A549 (cell line): ENCODE results near the gene IL20RA. TPM values are rescaled to one million over a fixed set of nuclear protein-coding genes. Genes with fewer than 3 reads are reported as not detected.

Experiments
- ATAC-seq, 2 experiments: fragments of 200-7000 bp in 1 of 2; fragments of >200 bp in 1 of 2; cut with Nextera tagmentation in 1 of 2; cut with Tn5 transposase in 1 of 2; 3 replicates each; pipeline versions ENCODE4 v1.8.0 to v1.9.1; 2018 to 2020; ENCODE audit warnings: mild to moderate bottlenecking in 1 of 2, moderate library complexity in 1 of 2
- CTCF ChIA-PET: fragments of 300-600 bp; sonication (Branson Sonifier 250); formaldehyde crosslinking; extraction: SDS; loops from one replicate; lab custom pipeline; 2021; ENCODE audit warnings: antibody characterized with exemption, inconsistent platforms; lab: Yijun Ruan, JAX
- POLR2A ChIA-PET: fragments of 350-600 bp; formaldehyde crosslinking; extraction: SDS; loops from one replicate; lab custom pipeline; 2021; ENCODE audit warnings: antibody characterized with exemption, inconsistent platforms; lab: Yijun Ruan, JAX
- DNase-seq, 2 experiments: peaks; one replicate each; pipeline versions ENCODE4 v3.0.0 to v3.0.0-alpha.2; 2011 to 2016; ENCODE audit warnings: low read depth in 1 of 2, low spot score in 1 of 2
- FAIRE-seq: peaks from 2 replicates; lab custom pipeline; 2011; peaks lifted over from hg19 to GRCh38; lab: Jason Lieb, UNC
- H3K27ac ChIP-seq, 2 experiments: fragments of >200 bp; sonication (Bioruptor Twin); formaldehyde crosslinking; 3 replicates each; pipeline ENCODE4 v1.5.1; 2016 to 2017
- H3K4me1 ChIP-seq: fragments of >200 bp; sonication (Bioruptor Twin); formaldehyde crosslinking; 3 replicates; pipeline ENCODE4 v1.6.1; 2016
- H3K4me2 ChIP-seq: fragments of >200 bp; sonication (Bioruptor Twin); formaldehyde crosslinking; 3 replicates; pipeline ENCODE4 v1.6.1; 2016
- H3K4me3 ChIP-seq: fragments of >200 bp; sonication (Bioruptor Twin); formaldehyde crosslinking; 3 replicates; pipeline ENCODE4 v1.5.1; 2016
- H3K9me3 ChIP-seq: fragments of >200 bp; sonication (Bioruptor Twin); formaldehyde crosslinking; 3 replicates; pipeline ENCODE4 v1.6.1; 2016
- BHLHE40 ChIP-seq: IDR thresholded peaks from 2 replicates; pipeline ENCODE4 v1.6.1; 2012; ENCODE audit warnings: low read depth, low read length, inconsistent platforms
- CBX8 ChIP-seq: fragments of 200-600 bp; sonication (generic); IDR thresholded peaks from 2 replicates; pipeline ENCODE4 v1.6.1; 2016
- CHD2 ChIP-seq: fragments of 150-350 bp; IDR thresholded peaks from 2 replicates; pipeline ENCODE4 v1.6.1; 2014; ENCODE audit warnings: low read length; ENCODE audit not compliant: partially characterized antibody
- EHMT2 ChIP-seq: fragments of 200-600 bp; sonication (generic); IDR thresholded peaks from 2 replicates; pipeline ENCODE4 v1.6.1; 2016; ENCODE audit warnings: antibody characterized with exemption, low read depth, mild to moderate bottlenecking, moderate library complexity
- ESRRA ChIP-seq: fragments of 150-350 bp; IDR thresholded peaks from 2 replicates; pipeline ENCODE4 v1.6.1; 2014; ENCODE audit warnings: mild to moderate bottlenecking, low read length, borderline replicate concordance
- FOSB ChIP-seq: fragments of 250-450 bp; sonication (Bioruptor Pico); IDR thresholded peaks from 2 replicates; pipeline ENCODE4 v1.5.0; 2020; ENCODE audit warnings: mild to moderate bottlenecking, moderate library complexity
- HOXB13 ChIP-seq: fragments of 250-450 bp; sonication (Bioruptor Pico); IDR thresholded peaks from 2 replicates; pipeline ENCODE4 v1.5.0; 2020; ENCODE audit warnings: low read depth, mild to moderate bottlenecking, moderate library complexity
- HOXB5 ChIP-seq: fragments of 250-450 bp; sonication (Bioruptor Pico); IDR thresholded peaks from 2 replicates; pipeline ENCODE4 v1.5.0; 2020; ENCODE audit warnings: mild to moderate bottlenecking, moderate library complexity
- JUN ChIP-seq, 2 experiments: fragments of >200 bp; sonication (Bioruptor Twin); formaldehyde crosslinking; IDR thresholded peaks; 2 replicates in 1 of 2; 3 replicates in 1 of 2; pipeline ENCODE4 v1.6.1; 2016 to 2017
- JUNB ChIP-seq: fragments of >200 bp; sonication (Bioruptor Twin); formaldehyde crosslinking; IDR thresholded peaks from 2 replicates; pipeline ENCODE4 v1.6.1; 2016
- KDM1A ChIP-seq: fragments of 200-600 bp; sonication (generic); IDR thresholded peaks from 2 replicates; pipeline ENCODE4 v1.6.1; 2016; ENCODE audit warnings: low read depth, mild to moderate bottlenecking
- KDM5A ChIP-seq: fragments of 200-600 bp; sonication (generic); IDR thresholded peaks from 2 replicates; pipeline ENCODE4 v1.6.1; 2016; ENCODE audit warnings: antibody characterized with exemption, mild to moderate bottlenecking
- MAZ ChIP-seq: fragments of 150-350 bp; IDR thresholded peaks from 2 replicates; pipeline ENCODE4 v1.6.1; 2014; ENCODE audit warnings: antibody characterized with exemption, low read depth, low read length, borderline replicate concordance
- PHF8 ChIP-seq: fragments of 200-600 bp; sonication (generic); IDR thresholded peaks from 2 replicates; pipeline ENCODE4 v1.6.1; 2016; ENCODE audit warnings: low read depth, mild to moderate bottlenecking, antibody characterized with exemption, moderate library complexity, borderline replicate concordance
- POLR2A ChIP-seq: IDR thresholded peaks from 2 replicates; pipeline ENCODE4 v1.6.1; 2012; ENCODE audit warnings: mild to moderate bottlenecking, low read length
- RARB ChIP-seq: fragments of 250-450 bp; sonication (Bioruptor Pico); IDR thresholded peaks from 2 replicates; pipeline ENCODE4 v1.8.0; 2021; ENCODE audit warnings: mild to moderate bottlenecking, moderate library complexity
- REST ChIP-seq: fragments of 200-600 bp; sonication (generic); IDR thresholded peaks from 2 replicates; pipeline ENCODE4 v1.6.1; 2016; ENCODE audit warnings: antibody characterized with exemption, mild to moderate bottlenecking, moderate library complexity
- RNF2 ChIP-seq: fragments of 200-600 bp; sonication (generic); IDR thresholded peaks from 2 replicates; pipeline ENCODE4 v1.6.1; 2016; ENCODE audit warnings: low read depth, mild to moderate bottlenecking, antibody characterized with exemption, moderate library complexity, borderline replicate concordance
- TFCP2L1 ChIP-seq: fragments of 250-450 bp; sonication (Bioruptor Pico); IDR thresholded peaks from 2 replicates; pipeline ENCODE4 v1.5.0; 2021; ENCODE audit warnings: mild to moderate bottlenecking
- TP53 ChIP-seq: fragments of 250-450 bp; sonication (Bioruptor Pico); IDR thresholded peaks from 2 replicates; pipeline ENCODE4 v1.5.0; 2021; ENCODE audit warnings: mild to moderate bottlenecking, moderate library complexity
- USF2 ChIP-seq: fragments of 450-650 bp; IDR thresholded peaks from 2 replicates; pipeline ENCODE4 v1.6.1; 2014; ENCODE audit warnings: antibody characterized with exemption
- ZFP36 ChIP-seq: fragments of 450-650 bp; IDR thresholded peaks from 2 replicates; pipeline ENCODE4 v1.6.1; 2014; ENCODE audit warnings: borderline replicate concordance; ENCODE audit not compliant: partially characterized antibody
- ZNF302 ChIP-seq: fragments of 250-450 bp; sonication (Bioruptor Pico); IDR thresholded peaks from 2 replicates; pipeline ENCODE4 v1.9.0; 2021; ENCODE audit warnings: inconsistent platforms, mild to moderate bottlenecking, moderate library complexity
- WGBS: methylation state at CpG from one replicate; pipeline ENCODE4 v1.1.6; 2017; ENCODE audit errors: missing lambda C conversion rate; 5-methylcytosine and 5-hydroxymethylcytosine counted together
- polyA plus RNA-seq, 4 experiments: library from polyadenylated mRNA; depleted of rRNA in 3 of 4; stranded (reverse); fragments of >200 nt; fragmentation: RNase III in 1 of 4; extraction: RNeasy Plus Mini Kit Qiagen cat#74134 plus additional on column Dnase treatment in 1 of 4; gene quantifications; 2 replicates in 3 of 4; 3 replicates in 1 of 4; pipeline ENCODE4 v1.2.3, GENCODE V29; 2011 to 2017
- TF ChIP-seq, protein P1 (sequence below): fragments of 150-350 bp; IDR thresholded peaks from 2 replicates; pipeline ENCODE4 v1.6.1; 2014; ENCODE audit warnings: low read depth, mild to moderate bottlenecking, low read length
- TF ChIP-seq, protein P2 (sequence below): fragments of >200 bp; sonication (Bioruptor Twin); formaldehyde crosslinking; IDR thresholded peaks from 3 replicates; pipeline ENCODE4 v1.5.1; 2016
- TF ChIP-seq, protein P3 (sequence below): fragments of >200 bp; sonication (Bioruptor Twin); formaldehyde crosslinking; IDR thresholded peaks from 3 replicates; pipeline ENCODE4 v1.6.1; 2016
- TF ChIP-seq, protein P4 (sequence below): fragments of >200 bp; sonication (Bioruptor Twin); formaldehyde crosslinking; IDR thresholded peaks from 2 replicates; pipeline ENCODE4 v1.6.1; 2016

The IL20RA gene
- polyA plus RNA-seq, 2 of the 4 experiments (the other 2 are of a cell fraction): 0.08 TPM; not detected in 1

- Histone ChIP-seq H3K4me3 (no peak overlapping the region), H3K4me1 (no peaks in the 10 kb centered on the region), H3K4me2 (no peak overlapping the region), H3K9me3 (no peaks in the 10 kb centered on the region), H3K27ac (no peak overlapping the region)
- FAIRE-seq (no peak), ATAC-seq (no peak), DNase-seq (no peak)
- TF ChIP-seq HOXB5 (no peak), JUNB (no peak), USF2 (no peak), JUN (IDR thresholded peaks at IDR 0.05) (no peak), BHLHE40 (no peak), RARB (CRISPR knock-in tag) (no peak), CBX8 (no peak), KDM5A (no peak), TP53 (CRISPR knock-in tag) (no peak), TFCP2L1 (CRISPR knock-in tag) (no peak), MAZ (no peak), RNF2 (no peak), ZFP36 (no peak), EHMT2 (no peak), HOXB13 (CRISPR knock-in tag) (no peak), FOSB (CRISPR knock-in tag) (no peak)
- TF ChIP-seq, protein P1, sequence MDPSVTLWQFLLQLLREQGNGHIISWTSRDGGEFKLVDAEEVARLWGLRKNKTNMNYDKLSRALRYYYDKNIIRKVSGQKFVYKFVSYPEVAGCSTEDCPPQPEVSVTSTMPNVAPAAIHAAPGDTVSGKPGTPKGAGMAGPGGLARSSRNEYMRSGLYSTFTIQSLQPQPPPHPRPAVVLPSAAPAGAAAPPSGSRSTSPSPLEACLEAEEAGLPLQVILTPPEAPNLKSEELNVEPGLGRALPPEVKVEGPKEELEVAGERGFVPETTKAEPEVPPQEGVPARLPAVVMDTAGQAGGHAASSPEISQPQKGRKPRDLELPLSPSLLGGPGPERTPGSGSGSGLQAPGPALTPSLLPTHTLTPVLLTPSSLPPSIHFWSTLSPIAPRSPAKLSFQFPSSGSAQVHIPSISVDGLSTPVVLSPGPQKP: no peak
- TF ChIP-seq, protein P2, sequence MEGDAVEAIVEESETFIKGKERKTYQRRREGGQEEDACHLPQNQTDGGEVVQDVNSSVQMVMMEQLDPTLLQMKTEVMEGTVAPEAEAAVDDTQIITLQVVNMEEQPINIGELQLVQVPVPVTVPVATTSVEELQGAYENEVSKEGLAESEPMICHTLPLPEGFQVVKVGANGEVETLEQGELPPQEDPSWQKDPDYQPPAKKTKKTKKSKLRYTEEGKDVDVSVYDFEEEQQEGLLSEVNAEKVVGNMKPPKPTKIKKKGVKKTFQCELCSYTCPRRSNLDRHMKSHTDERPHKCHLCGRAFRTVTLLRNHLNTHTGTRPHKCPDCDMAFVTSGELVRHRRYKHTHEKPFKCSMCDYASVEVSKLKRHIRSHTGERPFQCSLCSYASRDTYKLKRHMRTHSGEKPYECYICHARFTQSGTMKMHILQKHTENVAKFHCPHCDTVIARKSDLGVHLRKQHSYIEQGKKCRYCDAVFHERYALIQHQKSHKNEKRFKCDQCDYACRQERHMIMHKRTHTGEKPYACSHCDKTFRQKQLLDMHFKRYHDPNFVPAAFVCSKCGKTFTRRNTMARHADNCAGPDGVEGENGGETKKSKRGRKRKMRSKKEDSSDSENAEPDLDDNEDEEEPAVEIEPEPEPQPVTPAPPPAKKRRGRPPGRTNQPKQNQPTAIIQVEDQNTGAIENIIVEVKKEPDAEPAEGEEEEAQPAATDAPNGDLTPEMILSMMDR: no peak
- TF ChIP-seq, protein P3, sequence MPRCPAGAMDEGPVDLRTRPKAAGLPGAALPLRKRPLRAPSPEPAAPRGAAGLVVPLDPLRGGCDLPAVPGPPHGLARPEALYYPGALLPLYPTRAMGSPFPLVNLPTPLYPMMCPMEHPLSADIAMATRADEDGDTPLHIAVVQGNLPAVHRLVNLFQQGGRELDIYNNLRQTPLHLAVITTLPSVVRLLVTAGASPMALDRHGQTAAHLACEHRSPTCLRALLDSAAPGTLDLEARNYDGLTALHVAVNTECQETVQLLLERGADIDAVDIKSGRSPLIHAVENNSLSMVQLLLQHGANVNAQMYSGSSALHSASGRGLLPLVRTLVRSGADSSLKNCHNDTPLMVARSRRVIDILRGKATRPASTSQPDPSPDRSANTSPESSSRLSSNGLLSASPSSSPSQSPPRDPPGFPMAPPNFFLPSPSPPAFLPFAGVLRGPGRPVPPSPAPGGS: no peak
- TF ChIP-seq, protein P4, sequence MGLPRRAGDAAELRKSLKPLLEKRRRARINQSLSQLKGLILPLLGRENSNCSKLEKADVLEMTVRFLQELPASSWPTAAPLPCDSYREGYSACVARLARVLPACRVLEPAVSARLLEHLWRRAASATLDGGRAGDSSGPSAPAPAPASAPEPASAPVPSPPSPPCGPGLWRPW: no peak
- POLR2A ChIA-PET: no interaction called here
- WGBS: 55% methylated on average over 4 of the region's 4 CpGs
- CTCF ChIA-PET: no interaction called here
Measured at GRCh38 chr6:136962661-136963060, 82.1 kb downstream of the IL20RA start.

DNA sequence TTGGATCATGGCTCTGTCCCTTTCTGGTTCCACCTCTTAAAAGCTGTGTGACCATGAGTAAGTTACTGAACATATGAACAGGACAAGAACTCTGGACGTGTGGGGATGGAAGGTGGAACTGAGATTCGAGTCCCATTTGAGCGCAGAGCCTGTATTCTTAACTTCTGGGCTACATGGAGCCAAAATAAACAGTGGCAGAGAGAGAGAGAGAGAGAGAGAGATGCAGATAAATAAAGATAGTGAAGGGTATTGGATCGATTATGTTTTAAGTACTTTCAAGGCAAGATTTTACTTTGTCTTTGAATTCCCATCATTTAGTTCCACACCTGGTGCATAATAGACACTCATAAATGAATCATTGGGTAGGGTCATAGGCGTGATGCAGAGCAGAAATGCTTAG lies 82.9 kb downstream of the IL20RA start:
- no peaks in the 10 kb centered on the region for H3K4me1 ChIP-seq
- no peak for DNase-seq
- H3K9me3 ChIP-seq: no peaks in the 10 kb centered on the region
- ChIA-PET CTCF (no interaction called here), POLR2A (no interaction called here)
- no peak overlapping the region for H3K27ac ChIP-seq
- no peak for FAIRE-seq
- H3K4me2 ChIP-seq: no peak overlapping the region
- 58% methylated on average over 5 of the region's 5 CpGs for WGBS
- ATAC-seq: no peak
- no peak for TF ChIP-seq RNF2
- TF ChIP-seq KDM1A: no peak
- no peak for TF ChIP-seq POLR2A
- no peak for TF ChIP-seq ZNF302
- no peak for TF ChIP-seq USF2
- TF ChIP-seq, protein P3: no peak
- no peak for TF ChIP-seq PHF8
- TF ChIP-seq, protein P4: no peak
- TF ChIP-seq ESRRA: no peak
- TF ChIP-seq CHD2: no peak
- TF ChIP-seq REST: no peak
- no peak overlapping the region for H3K4me3 ChIP-seq
